ENCODE measurements around the gene GPX1. TPM values are rescaled to one million over a fixed set of nuclear protein-coding genes. Genes with fewer than 3 reads are reported as not detected.
A peak's percentile ranks its signal among the peaks of the same experiment; 100 is the strongest.
"Not testable (repeated sequence)": the region's sequence is repeated elsewhere in the genome, so short reads cannot be mapped to it uniquely, and the experiment has no call there.

Gene GPX1
- total and polyA plus RNA-seq, 2 experiments from 2014 or later = 328 to 429 TPM

DNA sequence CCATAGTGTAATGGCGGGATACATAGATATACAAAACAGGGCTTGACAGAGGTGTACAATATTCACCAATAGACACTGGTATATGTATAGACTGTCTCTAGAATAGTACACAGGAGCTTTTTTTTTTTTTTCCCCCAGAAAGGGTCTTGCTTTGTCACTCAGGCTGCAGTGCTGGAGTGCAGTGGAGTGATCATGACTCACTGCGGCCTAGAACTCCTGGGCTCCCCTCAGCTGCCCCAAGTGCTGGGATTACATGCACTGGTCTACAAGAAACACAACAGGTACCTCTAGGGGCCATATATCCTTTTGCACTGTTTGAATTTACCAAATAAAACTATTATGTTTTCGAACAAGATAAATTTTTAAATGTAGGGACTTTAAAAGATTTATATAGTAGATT is 41.3 kb upstream of the GPX1 start:
- H3K4me3 ChIP-seq = no peak overlapping the region
- no peaks in the 10 kb centered on the region for H3K9me3 ChIP-seq (ENCODE audit: low read depth)
- TF ChIP-seq, protein P1, sequence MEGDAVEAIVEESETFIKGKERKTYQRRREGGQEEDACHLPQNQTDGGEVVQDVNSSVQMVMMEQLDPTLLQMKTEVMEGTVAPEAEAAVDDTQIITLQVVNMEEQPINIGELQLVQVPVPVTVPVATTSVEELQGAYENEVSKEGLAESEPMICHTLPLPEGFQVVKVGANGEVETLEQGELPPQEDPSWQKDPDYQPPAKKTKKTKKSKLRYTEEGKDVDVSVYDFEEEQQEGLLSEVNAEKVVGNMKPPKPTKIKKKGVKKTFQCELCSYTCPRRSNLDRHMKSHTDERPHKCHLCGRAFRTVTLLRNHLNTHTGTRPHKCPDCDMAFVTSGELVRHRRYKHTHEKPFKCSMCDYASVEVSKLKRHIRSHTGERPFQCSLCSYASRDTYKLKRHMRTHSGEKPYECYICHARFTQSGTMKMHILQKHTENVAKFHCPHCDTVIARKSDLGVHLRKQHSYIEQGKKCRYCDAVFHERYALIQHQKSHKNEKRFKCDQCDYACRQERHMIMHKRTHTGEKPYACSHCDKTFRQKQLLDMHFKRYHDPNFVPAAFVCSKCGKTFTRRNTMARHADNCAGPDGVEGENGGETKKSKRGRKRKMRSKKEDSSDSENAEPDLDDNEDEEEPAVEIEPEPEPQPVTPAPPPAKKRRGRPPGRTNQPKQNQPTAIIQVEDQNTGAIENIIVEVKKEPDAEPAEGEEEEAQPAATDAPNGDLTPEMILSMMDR (IDR thresholded peaks at IDR 0.05; ENCODE audit: low read depth, low read length) = no peak
- no peaks in the 10 kb centered on the region for H3K27me3 ChIP-seq
- H3K4me1 ChIP-seq (ENCODE audit: low read depth) = peaks cover 3% of the 10 kb centered on the region
- H3K27ac ChIP-seq = no peak overlapping the region
- peaks cover 2% of the 10 kb centered on the region for H3K36me3 ChIP-seq
- no peak for DNase-seq (ENCODE audit: low read depth in 1 of 2, low spot score in 1 of 2)

DNA sequence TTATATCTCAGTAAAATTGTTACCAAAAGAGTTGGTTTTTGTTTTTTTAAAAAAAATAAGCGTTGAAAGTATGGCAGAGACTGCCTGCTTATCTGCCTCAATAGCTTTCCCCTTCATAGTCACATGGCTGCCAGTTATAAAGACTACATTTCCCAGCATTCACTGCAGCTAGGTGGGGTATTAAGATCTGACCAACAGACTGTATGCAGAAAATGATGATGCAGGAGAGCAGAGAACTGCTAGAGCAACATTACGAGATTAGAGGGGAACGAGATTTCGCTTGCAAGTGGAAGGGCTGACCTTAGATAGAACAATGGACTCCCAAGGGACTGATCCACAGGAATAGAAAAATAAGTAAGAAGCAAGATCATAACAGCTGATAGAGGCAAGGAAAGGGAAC is 39.3 kb upstream of the GPX1 start:
- peak; percentile 36 to 73 for DNase-seq (ENCODE audit: low read depth in 1 of 2, low spot score in 1 of 2)
- Histone ChIP-seq H3K27ac (no peak overlapping the region), H3K36me3 (no peaks in the 10 kb centered on the region)

DNA sequence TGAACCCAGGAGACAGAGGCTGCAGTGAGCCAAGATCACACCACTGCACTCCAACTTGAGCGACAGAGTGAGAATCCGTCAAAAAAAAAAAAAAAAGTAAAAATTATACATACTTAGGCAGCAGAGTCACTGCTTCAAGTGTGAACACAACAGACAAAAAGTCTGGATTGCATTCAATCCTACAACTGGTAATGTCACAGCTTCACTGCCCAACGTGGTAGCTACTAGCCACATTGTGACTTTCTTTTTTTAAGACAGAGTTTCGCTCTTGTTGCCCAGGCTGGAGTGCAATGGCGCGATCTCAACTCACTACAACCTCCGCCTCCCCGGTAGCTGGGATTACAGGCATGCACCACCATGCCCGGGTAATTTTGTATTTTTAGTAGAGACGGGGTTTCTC is 33.2 kb upstream of the GPX1 start:
- not testable (repeated sequence) for H3K36me3 ChIP-seq; DNase-seq (ENCODE audit: low read depth in 1 of 2, low spot score in 1 of 2); H3K9me3 ChIP-seq (ENCODE audit: low read depth); H3K4me3 ChIP-seq; H3K27me3 ChIP-seq; H3K4me1 ChIP-seq (ENCODE audit: low read depth); H3K27ac ChIP-seq

More for the DNA sequence above, 39.3 kb upstream of the GPX1 start:
- H3K4me1 ChIP-seq (ENCODE audit: low read depth) = peaks cover 3% of the 10 kb centered on the region
- TF ChIP-seq, protein P1 (IDR thresholded peaks at IDR 0.05; ENCODE audit: low read depth, low read length) = no peak
- no peaks in the 10 kb centered on the region for H3K9me3 ChIP-seq (ENCODE audit: low read depth)
- H3K4me3 ChIP-seq = no peak overlapping the region
- no peaks in the 10 kb centered on the region for H3K27me3 ChIP-seq

DNA sequence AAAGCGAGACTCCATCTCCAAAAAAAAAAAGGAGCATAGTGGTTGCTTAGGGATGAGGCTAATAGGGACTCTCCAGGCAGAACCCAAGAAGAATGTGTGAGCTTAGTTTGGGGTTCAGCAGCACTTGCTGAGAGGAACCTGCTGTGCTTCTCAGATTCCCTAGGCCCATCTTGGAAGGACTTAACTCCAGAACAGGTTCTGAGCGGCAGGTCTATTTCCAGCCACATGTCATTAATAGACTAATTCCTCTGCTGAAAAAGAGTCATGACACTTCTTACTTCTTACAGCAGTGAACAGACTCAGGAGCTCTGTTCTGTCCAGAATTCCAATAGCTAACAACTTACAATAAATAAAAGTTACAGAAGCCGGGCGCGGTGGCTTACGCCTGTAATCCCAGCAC is 31.1 kb upstream of the GPX1 start:
- no peaks in the 10 kb centered on the region for H3K9me3 ChIP-seq (ENCODE audit: low read depth)
- H3K27ac ChIP-seq = peak overlapping the region; percentile 79
- H3K4me3 ChIP-seq = no peak overlapping the region
- DNase-seq (ENCODE audit: low read depth in 1 of 2, low spot score in 1 of 2) = no peak
- no peaks in the 10 kb centered on the region for H3K27me3 ChIP-seq
- H3K36me3 ChIP-seq = no peaks in the 10 kb centered on the region
- H3K4me1 ChIP-seq (ENCODE audit: low read depth) = peaks cover 6% of the 10 kb centered on the region
- TF ChIP-seq, protein P1 (IDR thresholded peaks at IDR 0.05; ENCODE audit: low read depth, low read length) = no peak

DNA sequence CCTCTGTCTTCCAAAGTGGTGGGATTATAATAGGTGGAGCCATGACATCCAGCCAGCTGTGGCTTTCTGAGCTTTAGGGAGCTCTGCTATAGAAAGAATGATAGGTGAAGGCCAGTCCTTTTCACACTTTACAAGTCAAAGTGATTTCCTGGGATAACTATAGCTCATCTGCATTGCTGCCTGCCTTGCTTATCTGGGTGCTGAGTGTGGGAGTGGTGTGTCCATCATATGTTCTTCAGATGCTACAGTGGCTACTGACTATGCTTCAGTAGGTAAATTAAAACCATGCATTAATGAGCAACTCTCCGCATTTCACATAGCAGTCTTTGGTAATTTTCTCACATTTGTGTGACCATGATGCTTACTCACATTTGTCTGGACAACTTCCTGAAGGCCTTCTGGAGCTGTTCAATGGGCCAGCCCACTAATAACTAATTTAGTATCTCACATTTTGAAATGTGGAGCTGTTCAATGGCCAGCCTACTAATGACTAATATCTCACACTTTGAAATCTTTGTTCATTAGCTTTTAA is 30.2 kb upstream of the GPX1 start:
- Histone ChIP-seq H3K9me3 (ENCODE audit: low read depth) (no peaks in the 10 kb centered on the region), H3K27ac (peak overlapping the region; percentile 79), H3K4me3 (no peak overlapping the region), H3K27me3 (no peaks in the 10 kb centered on the region), H3K36me3 (no peaks in the 10 kb centered on the region), H3K4me1 (ENCODE audit: low read depth) (peaks cover 6% of the 10 kb centered on the region)
- TF ChIP-seq, protein P1 (IDR thresholded peaks at IDR 0.05; ENCODE audit: low read depth, low read length) = no peak
- DNase-seq (ENCODE audit: low read depth in 1 of 2, low spot score in 1 of 2) = no peak

DNA sequence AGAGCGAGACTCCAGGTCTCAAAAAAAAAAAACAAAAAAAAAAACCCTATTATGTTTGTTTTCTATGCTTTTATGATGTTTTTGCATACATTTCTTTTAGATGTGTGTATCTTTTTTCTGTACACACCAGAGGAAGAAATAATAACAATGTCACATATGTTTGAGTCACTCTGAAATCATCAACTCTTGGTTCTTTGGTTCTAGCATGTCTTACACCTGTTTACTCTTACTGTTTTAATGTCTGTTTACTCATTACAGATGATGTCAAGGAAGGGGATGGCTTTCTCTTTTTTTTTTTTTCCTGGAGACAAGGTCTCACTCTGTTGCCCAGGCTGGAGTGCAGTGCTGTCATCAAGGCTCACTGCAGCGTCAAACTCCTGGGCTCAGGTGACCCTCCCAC is 29.6 kb upstream of the GPX1 start:
- Histone ChIP-seq H3K9me3 (ENCODE audit: low read depth) (no peaks in the 10 kb centered on the region), H3K36me3 (no peaks in the 10 kb centered on the region), H3K4me1 (ENCODE audit: low read depth) (peaks cover 6% of the 10 kb centered on the region), H3K27ac (peak overlapping the region; percentile 79), H3K4me3 (no peak overlapping the region), H3K27me3 (no peaks in the 10 kb centered on the region)
- TF ChIP-seq, protein P1 (IDR thresholded peaks at IDR 0.05; ENCODE audit: low read depth, low read length) = no peak
- DNase-seq (ENCODE audit: low read depth in 1 of 2, low spot score in 1 of 2) = no peak
